Lower leg skin (tissue), 3 donors: ENCODE measurements around the gene B3GAT2.

Source experiments
- CTCF ChIP-seq, 3 donors: fragments of 450-650 bp; IDR thresholded peaks; one replicate each; pipeline ENCODE4 v1.5.1; 2016; ENCODE audit warnings: antibody characterized with exemption in 3 of 3, mild to moderate bottlenecking in 3 of 3, moderate library complexity in 2 of 3
- POLR2A ChIP-seq, 2 donors: fragments of 450-650 bp; IDR thresholded peaks; one replicate each; pipeline ENCODE4 v1.6.1; 2016 to 2017; ENCODE audit warnings: antibody characterized with exemption in 2 of 2, mild to moderate bottlenecking in 1 of 2, moderate library complexity in 1 of 2

GRCh38 chr6:70847106-70848084, 109.5 kb downstream of the B3GAT2 start:
- TF ChIP-seq POLR2A (IDR thresholded peaks at IDR 0.05) (no peak), CTCF (IDR thresholded peaks at IDR 0.05) (no peak)
